B cell (primary cell): ENCODE measurements around the gene RFX4.

Source experiments
- CTCF ChIP-seq: fragments of 200-600 bp; IDR thresholded peaks from one replicate; pipeline ENCODE4 v1.8.0; 2022; ENCODE audit warnings: antibody characterized with exemption, mild to moderate bottlenecking
- EZH2 ChIP-seq: IDR thresholded peaks from 2 replicates; pipeline ENCODE4 v1.6.1; 2012; ENCODE audit warnings: borderline replicate concordance, low read depth, mild to moderate bottlenecking, moderate library complexity, low read length; ENCODE audit not compliant: insufficient read depth, poor library complexity, severe bottlenecking

- TF ChIP-seq CTCF (no peak), EZH2 (no peak)
Observed at GRCh38 chr12:106595268-106595667, 12.5 kb downstream of the RFX4 start.
